GM12892 (cell line): ENCODE results near the gene NCOA1.

Source experiments
- POLR2A ChIP-seq: IDR thresholded peaks from 2 replicates; pipeline ENCODE4 v1.6.1; 2011; ENCODE audit warnings: low read depth, low read length, control low read depth
- POLR2AphosphoS5 ChIP-seq: IDR thresholded peaks from 2 replicates; pipeline ENCODE4 v1.6.1; 2011; ENCODE audit warnings: low read depth, low read length, control low read depth
- TAF1 ChIP-seq: IDR thresholded peaks from 2 replicates; pipeline ENCODE4 v1.6.1; 2011; ENCODE audit warnings: low read depth, mild to moderate bottlenecking, control low read depth, low read length, borderline replicate concordance

DNA sequence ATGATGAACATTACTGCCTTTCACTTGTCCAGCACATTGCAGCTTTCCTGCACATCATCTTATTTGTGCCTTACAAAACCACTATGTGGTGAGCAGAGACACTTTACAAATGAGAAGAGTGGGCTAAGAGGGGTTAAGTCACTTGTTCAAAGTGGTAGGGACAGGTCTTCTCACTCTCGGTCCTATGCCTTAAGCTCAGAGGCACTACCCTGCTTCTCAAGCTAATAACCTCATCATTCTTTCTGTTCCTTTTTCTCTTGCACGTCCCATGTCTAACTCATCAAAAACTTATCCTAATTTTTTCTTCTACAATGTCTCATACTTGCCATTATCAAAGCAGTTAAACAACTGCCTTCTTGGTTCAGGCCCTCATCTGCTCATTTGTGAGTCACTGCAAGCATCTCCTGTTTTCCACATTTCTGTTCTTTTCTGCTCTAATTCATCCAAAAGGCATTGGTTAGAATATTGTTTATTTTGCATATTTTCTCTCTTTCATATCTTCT, 21.9 kb upstream of the NCOA1 start:
- no peak for TF ChIP-seq POLR2AphosphoS5
- TF ChIP-seq POLR2A, result no peak
- no peak for TF ChIP-seq TAF1
